ENCODE results near the gene PSTPIP2.

PSTPIP2 gene

DNA sequence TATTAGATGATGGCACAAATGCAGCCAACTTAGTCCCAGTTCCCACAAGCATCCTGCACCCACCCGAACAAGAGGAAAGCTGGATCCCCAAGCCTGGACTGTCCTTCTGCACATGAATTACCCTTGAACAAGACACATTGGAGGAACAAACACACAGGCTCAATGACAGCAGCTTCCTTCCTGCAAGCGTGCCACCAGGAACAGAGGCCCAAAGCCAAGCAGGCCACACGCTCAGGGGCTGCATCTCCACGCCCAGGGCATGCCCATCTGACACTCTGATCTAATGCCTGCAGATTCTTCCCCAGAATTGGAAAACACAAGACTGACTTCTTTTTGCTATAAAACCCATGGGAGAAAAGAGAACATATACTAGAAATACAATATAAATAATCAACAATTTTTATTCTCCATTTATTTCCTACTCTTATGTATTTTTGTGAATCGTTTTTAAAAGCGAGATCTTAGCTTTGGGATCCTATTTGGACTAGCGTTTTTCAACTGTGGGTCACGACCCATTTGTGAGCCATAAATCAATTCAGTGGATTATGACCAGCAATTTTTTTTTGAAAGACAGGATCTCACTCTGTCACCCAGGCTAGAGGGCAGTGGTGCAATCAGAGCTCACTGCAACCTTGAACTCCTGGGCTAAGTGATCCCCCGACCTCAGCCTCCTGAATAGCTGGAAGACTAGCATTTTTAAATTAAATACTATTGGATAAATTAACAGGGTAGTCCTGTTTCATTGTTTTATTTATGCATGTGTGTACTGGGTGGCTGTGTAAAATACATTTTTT is 34.4 kb downstream of the PSTPIP2 start:
- no peak for DNase-seq (ENCODE audit: low spot score)

DNA sequence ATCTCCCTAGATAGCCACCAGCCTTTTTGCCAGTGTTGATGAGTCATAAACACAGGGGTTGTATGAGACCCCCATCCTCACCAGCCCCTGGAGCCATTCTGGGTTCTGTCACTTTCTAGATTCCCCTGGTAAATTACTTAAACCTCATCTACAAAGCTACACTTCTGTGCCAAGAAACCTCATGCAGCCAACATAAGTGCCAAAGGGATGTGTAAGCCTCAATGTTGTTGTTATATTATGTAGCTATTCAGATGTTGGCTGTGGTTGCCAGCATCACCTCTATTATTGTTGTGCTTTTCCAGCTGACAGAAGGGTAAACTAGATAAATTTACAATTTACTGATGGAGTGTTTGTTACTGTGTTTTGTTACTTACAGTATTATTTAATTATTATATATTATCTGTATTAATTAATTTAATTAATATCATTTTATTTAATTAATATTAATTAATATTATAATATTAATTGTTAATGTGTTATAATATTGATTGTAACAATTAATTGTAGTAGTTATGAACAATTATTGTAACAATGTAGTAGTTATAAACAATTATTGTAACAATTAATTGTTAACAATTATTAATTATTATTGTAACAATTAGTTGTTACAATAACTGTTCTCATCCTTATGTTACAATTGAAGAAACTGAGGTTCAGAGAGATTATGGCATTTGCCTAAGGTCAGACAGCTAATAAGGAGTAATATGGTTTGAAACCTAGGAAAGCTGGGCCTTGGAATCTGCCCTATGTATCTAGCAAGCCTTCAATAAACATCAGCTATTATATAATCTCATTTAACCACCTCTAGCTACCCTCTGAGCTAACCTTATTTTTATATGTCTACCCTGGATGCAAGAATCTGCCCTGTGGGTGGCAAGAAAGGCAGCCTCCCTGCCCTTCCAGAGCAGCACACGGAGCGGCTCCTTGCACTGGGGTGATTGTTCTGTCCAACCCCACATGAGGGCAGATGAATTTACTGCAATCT is 36.1 kb downstream of the PSTPIP2 start:
- peak; percentile 78 for DNase-seq (ENCODE audit: low spot score)

DNA sequence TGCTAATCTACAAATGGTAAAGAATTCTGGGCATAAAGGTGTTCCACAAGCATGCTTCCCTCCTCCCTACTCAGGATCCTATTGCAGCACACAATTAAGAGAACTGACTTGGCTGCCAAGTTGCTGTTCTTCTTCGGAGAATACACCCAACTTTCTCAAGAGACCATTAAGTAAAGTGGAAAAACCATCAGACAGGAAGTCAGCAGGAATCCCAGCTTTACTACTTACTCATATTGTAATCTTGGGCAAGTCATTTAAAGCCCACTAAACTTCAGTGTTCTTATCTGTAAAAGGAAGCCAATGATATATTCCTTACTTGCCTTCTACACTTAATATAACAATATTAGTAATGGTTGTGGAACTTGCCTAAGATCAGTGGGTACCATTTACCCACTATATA is 37.8 kb downstream of the PSTPIP2 start:
- no peak for DNase-seq (ENCODE audit: low spot score)

DNA sequence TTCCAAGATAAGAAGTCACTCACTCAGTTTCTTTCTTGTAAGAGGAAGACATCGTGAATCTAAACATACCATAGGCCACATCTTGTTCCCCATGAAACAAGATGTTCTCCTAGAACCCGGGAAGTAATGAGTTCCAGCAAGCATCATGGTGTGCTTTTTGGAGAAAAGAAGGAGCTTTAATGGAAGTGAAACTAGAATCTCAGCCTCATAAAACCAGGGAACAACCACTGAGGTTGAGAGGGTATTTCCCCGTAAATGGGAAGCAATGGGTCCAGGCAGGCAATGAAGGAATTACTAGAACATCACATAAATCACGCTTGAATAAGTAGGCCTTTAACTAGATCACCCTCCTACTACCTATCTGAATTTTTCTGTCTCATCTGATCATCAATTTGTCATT is 40.3 kb downstream of the PSTPIP2 start:
- no peak for DNase-seq (ENCODE audit: low spot score)

DNA sequence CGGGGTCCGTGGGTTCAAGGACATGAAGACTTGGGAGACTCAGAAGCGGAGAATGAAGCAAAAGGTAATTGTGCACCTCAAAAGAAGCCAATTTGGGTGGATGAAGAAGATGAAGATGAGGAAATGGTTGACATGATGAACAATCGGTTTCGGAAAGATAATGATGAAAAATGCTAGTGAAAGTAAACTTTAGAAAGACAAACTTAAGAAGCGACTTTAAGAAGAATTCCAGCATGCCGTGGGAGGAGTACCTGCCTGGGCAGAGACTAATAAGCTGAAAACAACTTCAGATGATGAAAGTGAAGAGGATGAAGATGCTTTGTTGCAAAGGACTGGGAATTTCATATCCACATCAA is 43.5 kb downstream of the PSTPIP2 start:
- no peak for DNase-seq (ENCODE audit: low spot score)

DNA sequence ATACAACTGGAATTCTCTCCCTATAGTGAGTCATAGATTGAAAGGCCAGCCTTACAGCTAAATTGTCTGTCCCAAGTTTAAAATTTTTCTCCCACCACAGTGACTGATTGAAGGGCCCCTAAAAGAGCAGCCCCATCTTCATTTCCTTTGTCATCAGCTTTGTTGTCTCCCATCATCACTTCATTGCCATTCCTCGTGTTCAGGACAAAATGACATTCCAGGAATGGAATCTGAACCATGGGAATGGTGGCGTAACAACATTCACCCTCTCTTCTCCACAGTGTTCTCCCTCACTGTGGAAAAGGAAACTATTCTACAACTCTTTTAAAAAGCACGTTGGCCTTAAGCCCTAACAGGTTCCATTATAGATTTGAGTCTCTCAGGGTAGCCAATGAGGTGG is 52.1 kb downstream of the PSTPIP2 start:
- DNase-seq (ENCODE audit: low spot score) = peak; percentile 10

DNA sequence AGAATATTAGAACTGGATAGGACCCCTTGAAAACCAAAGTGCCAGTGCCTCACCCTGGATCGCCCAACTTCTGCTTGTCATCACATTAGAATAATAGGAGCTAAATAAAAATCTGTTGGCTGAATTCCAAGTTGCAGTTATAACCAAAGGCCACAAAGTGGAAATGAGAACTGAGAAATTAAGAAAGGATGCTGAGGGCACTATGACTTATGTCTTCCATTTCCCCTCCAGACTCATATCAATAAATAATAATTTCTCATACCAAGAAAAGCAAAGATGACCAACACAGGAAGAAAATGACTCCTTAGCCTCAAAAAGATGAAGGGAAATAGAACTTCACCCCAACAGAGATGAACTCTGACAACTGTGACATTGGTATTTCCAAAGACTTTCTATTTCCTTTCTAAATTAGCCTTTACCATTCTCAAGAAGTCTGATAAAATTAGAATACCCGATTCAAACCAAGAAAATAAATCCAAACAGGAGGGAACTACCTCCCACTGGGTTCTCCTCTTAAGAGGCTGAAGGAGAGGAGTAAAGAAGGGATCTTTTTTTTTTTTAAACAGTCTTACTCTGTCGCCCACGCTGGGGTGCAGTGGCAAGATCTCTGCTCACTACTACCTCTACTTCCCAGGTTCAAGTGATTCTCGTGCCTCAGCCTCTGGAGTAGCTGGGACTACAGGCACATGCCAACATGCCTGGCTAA is 58.4 kb downstream of the PSTPIP2 start:
- no peak for DNase-seq (ENCODE audit: low spot score)

DNA sequence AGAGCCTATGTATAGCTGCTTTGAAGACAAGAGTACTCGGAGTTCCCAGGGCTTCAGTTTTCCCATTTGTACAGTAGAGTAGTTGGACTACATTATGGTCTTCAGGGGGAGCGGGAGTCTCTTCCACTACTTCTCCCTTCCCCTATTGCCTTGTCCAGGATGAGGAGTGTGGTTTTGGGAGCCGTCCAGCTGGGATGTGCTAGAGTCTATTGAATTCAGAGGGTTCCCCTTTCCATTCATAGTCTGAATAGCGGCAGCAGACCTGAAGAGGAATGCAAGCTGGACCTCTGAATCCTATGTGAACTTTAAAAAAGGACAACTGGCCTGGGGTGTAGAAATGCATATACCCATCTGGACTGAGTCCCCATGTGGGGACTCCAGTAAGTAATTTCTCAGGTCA is 61.4 kb downstream of the PSTPIP2 start:
- DNase-seq (ENCODE audit: low spot score) = no peak

DNA sequence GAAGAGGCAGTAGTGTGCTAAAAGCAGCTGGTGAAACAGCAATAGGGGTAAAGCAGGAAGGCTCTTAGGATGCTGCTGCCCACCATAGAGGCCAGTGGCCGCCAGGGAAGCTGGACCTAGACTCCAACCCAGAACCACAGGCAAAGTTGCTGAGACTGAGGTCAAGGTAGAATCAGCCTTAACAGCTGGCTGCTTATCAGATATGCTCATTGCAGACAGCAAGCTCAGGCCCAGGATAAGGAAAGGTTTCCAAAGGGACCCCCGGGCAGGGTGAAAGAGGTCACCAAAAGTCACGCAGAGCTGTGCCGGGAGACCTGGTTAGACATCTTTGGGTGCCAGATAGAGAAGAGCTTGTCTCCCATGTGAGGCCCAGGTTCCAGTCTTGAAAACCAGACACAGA is 62.0 kb downstream of the PSTPIP2 start:
- no peak for DNase-seq (ENCODE audit: low spot score)

DNA sequence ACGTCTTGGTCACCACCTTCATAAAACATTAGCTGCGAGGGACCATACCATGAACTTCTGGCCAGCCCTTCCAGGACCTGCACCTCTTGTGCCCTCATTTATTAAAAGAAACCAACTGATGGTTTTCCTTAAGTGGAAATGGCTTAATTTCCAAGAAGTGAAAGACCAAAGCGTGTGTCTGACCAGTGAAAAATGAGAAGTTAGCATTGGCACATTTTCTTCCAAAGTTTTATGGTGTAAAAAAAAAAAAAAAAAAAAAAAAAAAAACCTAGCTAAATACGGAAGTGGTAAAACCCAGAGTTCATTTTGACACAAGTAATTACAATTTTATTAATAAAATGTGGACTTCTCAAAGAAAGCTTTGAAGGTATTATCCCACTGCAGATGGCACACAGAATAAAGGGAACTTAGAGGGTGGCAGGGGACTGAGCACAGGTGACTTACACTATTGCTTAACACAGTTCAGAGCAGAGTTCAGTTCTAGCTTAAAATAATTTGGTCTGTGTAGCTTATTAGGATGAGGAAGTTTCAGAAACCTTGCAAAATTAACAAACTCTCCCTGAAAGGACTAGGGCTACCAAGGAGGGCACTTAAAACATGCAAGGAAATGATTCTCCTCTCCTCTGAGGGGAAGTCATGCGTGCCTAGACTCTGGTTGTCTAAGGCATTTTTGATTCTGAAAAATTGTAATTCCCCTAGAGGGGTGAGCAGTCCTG is 62.8 kb downstream of the PSTPIP2 start:
- no peak for DNase-seq (ENCODE audit: low spot score)

DNA sequence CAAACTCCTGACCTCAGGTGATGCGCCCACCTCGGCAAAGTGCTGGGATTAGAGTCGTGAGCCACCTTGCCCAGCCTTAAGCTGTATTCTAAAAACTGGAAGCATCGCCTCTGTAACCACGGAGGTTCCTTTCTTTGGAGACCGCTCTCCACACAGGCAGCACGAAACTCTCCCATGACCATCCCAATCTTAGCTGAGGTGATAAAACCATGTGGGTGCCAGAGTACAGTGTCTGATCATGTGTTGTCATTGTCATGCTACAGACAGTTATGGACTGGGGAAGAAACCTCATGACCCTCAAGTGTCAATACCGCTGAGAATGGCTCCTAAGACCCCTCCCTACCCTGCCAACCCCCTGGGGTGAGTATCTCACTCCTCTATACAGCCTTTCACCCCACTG is 63.5 kb downstream of the PSTPIP2 start:
- no peak for DNase-seq (ENCODE audit: low spot score)

DNA sequence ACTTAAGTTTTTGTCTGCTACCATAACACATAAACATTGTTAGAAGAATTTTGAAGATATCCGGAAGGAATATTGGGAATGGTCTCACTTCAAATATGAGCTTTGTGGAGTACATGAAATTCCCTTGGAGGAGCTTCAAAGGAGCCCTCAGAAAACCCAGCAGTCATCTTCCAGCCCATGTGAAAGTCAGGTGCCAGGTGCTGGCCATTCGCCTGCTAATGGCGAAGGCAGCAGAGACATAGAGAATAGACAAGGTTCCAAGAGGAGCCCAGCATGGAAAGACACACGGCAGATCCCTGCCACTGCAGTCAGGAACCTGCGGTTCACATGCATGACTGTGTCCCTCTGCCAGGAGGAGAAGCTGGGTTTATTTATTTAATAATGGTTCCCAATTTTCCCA is 64.9 kb downstream of the PSTPIP2 start:
- DNase-seq (ENCODE audit: low spot score) = no peak

DNA sequence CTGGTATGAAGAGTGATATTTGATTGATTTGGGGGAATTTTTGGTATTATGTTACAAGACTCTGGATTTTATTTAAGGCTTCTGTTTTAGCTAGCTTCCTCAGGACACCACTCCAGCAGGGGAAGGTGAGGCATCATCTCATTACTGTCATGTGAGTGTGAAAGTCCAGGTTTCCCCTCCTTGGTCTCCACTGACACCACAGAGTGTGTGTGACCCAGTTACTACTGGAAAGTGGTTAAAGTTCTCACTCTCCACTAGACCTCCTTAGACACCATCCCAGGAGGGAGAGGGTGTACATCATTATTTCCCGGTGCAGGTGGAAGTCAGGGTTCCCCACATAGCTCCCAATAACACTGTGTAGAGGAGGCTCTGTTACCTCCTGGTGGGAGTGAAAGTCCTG is 69.1 kb downstream of the PSTPIP2 start:
- no peak for DNase-seq (ENCODE audit: low spot score)

DNA sequence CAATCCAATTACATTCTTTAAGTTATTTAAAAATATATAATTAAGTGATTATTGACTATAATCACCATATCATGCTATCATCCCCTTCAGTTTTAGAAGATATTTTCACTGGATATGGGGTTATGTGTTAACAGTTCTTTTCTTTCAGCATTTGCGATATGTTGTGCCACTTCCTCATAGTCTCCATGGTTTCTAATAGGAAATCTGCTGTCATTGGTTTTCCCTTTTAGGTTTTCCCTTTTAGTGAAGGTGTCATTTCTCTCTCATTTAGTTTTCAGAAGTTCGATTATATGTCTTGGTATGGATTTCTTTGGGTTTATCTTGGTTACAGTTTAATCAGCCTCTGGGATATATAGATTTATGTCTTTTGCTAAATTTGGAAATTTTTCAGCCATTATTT is 70.2 kb downstream of the PSTPIP2 start:
- DNase-seq (ENCODE audit: low spot score) = no peak

DNA sequence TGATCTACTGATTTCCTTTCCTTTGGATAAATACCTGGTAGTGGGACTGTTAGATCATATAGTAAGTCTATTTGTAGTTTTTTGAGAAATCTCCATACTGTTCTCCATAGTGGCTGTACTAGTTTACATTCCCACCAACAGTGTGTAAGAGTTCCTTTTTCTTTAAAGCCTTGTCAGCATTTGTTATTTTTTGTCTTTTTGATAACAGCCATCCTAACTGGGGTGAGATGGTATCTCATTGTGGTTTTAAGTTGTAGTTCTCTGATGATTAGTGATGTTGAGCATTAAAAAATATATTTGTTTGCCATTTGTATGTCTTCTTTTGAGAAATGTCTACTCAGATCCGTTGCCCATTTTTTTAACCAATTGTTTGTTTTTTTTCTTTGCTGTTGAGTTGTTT is 71.0 kb downstream of the PSTPIP2 start:
- no peak for DNase-seq (ENCODE audit: low spot score)

DNA sequence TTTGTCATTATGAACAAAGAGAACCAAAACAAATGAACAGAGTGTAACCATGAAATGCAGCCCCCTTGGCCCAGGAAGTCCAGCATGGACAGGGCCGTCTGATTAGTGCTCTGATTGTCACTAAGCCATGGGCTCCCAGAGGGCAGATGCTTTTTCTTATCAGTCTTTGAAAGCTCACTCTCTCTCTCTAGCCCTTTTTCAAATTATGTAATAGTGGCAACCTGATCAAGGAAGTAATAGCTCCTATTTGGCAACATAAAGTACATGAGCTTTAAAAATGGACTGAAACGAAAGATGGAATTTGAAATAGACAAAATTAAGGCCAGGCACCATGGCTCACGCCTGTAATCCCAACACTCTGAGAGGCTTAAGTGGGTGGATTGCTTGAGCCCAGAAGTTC is 72.5 kb downstream of the PSTPIP2 start:
- no peak for DNase-seq (ENCODE audit: low spot score)

DNA sequence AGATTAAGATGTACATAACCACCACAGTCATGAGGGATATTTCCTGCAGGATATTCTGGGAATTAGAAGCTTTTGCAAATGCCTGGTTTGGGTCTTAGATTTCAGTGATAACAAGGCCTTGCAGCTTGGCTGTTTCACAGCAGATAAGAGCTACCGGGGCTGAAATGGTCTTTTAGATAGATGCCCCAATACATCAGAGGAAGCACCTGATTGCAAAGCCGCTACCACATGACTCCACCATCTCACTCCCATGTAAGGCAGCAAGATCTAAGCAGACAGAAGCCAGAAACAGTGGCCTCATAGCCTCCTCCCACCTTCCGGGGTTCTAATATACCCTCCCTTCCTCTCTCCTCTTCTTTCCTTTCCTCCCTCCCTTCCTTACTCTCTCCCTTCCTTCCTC is 73.8 kb downstream of the PSTPIP2 start:
- no peak for DNase-seq (ENCODE audit: low spot score)

DNA sequence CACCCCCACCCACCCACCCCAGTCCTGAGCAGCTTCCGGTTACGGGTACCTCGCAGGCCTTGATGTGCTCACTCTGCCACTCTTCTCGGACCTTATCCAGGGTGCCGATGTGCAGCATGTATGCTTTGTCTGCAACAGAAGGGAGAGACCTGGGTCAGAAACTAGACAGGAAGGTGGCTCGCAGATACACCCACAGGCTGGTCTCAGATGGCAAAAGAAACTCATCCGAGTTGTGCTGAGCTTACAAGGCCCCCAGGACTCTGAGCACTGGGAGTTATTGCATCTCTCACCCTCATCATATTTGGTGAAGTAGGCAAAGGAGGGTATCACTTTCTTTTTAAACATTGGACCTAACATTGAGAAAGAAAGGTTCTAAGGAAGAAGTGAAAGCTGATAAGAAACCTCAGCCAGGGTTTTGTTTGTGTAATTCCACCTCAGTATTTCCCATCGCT is 74.3 kb downstream of the PSTPIP2 start:
- DNase-seq (ENCODE audit: low spot score) = no peak

DNA sequence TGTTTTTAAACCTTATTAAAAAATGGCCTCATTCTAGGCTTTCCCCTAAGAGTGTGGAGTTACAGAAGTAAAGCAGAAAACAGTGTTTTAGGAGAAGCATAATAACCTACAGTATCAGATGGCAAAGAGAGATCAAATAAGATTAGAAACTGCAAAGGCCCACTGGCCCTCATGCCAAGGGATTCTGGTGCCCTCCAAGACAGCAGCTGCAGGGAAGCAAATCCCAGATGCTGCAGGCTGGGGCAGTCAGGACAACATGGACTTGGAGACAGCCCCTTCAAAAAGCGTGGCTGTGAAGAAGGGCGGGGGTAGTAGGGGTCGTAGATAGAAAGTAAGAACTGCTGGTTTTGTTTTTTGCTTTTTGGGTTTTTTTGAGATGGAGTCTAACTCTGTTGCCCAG is 76.6 kb downstream of the PSTPIP2 start:
- DNase-seq (ENCODE audit: low spot score) = no peak

DNA sequence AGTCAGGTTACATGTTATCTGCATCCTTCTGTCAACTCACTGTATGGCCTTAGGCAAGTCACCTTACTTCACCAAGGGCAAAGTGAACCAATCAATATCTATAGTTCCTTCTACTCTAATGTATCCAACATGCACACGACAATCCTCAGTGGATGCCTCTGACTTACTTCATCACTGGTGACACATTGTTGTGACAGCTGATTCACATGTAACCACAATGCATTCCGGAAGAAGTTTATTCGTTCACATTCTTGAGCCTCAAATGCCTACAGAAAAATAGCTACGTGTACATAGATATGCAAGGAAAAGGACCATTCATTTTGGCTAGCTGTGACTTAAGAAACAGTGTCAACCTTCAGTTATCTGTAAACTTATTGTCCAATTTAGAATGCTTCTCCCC is 78.6 kb downstream of the PSTPIP2 start:
- peak; percentile 83 for DNase-seq (ENCODE audit: low spot score)

DNA sequence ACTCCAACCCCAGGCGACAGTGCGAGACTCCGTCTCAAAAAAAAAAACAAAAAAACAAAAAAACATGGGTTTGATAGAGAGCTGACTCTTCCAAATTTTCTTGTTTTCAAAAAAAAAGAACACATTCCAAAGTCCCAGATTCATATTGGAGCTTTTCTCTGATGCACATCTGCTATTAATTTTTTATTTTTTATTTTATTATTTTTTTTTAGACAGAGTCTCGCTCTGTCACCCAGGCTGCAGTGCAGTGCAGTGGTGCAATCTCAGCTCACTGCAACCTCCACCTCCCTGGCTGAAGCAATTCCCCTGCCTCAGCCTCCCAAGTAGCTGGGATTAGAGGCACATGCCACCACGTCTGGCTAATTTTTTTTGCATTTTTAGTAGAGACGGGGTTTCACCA is 79.5 kb downstream of the PSTPIP2 start:
- peak; percentile 40 for DNase-seq (ENCODE audit: low spot score)

DNA sequence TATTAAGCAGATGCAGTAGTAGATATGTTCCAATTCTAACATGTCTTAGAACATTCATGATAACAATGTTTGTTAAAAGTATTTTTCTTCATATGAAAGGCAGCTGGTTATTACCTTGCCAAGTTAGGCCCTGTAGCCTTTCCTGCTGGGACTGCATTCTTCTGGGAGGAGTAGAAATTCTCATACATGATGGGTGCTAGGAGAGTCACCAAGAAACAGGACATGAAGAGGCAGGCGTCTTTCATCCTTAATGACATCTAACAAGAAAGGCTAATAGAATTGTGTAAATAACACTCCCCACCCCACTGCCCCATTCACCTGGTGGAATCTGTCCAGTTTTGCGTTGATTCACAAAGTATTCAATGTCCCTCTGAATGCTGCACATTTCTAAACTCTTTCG is 80.3 kb downstream of the PSTPIP2 start:
- no peak for DNase-seq (ENCODE audit: low spot score)
